Effector CD8-positive, alpha-beta T cell (primary cell): ENCODE data around the gene AGAP3.
A peak's percentile ranks its signal among the peaks of the same experiment; 100 is the strongest.
"Not testable (repeated sequence)": the region's sequence is repeated elsewhere in the genome, so short reads cannot be mapped to it uniquely, and the experiment has no call there.

Experiments used
- DNase-seq: peaks from one replicate; lab custom pipeline; 2025; lab: John Stamatoyannopoulos, UW
- total RNA-seq, 4 experiments: gene quantifications; one replicate each; lab custom pipeline; 2026; lab: John Stamatoyannopoulos, UW

AGAP3 gene
- total RNA-seq, result 27.5 to 73.2 (median 50.1) reads per million in 4 experiments

DNA sequence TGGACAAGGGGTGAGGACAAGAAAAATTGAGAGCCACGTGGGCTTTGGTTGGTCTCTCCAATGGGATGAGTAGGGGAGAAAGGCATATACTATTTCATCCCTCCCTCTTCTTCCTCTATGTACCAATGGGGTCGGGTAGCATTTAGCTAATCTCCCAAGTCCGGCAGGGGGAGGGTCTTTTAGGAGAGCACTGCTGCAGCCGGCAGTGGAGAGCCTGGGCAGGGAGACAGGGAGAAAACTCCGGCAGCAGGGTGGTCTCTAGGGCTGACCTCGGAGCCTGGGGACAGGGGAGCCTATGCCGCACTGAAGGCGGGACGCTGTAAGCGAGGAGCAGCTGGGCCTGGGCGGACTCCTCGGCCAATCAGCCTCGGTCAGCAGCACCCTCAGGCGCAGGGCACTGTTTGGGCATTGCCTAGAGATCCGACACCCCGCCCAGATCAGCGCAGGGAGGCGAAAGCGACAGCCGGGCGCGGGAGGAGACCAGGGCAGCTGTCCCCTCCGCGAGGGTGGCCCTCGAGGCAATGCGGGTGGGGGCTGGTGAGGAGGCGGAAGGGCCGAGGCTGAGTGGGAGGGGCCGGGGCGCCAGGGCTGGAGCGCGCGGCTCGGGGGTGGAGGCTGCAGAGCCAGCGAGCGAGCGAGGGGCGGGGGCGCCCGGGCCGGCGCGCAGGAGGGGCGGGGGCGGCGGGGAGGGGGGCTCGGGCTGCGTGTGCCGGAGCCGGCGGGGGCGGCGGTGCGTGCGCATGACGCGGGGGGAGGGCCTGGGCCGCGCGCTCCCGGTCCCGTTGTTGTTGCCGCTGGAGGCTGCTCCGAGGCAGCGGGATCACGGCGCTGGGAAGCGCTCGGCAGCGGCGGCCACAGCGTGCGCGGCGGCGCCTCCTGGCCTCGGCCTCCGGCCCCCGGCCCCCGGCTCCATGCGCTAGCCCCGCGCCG lies at the start of gene AGAP3:
Gene AGAP3, plus strand, starts transcription at position 785 of the 930 bp plus-strand sequence. CDS start 267 bp downstream, outside the sequence.
- peak; percentile 31 for DNase-seq

GRCh38 chr7:151038951-151039849 lies 47.1 kb upstream of the AGAP3 start:
- DNase-seq, result no peak

DNA sequence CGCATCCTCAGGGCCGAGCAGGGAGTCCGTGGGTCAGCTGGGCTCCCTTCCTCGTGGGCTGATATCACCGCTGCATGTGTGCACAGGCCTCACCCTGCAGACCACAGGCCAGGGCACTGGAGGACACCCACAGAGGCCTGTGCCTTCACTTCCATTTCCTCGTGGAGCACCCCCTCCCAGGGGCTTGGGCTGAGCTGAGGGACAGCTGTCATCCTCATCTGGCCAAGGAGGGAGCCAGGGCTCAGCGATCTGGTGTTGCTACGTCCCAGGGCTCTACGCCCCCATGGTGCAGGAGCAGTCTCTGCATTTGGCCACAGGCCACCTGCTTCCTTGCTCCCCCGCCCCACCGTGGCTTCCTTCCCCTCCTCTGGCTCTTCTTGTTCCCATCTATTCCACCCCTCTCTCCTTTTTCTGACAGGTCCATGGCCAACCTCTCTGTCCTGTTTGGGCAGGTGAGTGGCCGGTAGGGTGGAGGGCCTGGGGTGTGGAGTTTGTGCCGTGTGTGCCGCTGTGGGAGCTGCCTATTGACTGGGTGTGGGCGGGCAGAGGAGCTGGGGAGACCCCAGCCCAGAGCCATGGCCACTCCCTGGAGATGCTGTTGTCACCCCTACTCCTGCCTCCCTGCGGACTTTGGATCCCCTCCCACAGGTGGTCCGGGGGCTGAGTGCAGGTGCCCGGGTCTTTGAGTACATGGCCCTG lies 46.3 kb upstream of the AGAP3 start:
- no peak for DNase-seq

- no peak for DNase-seq
These were observed 45.5 kb upstream of the AGAP3 start for GRCh38 chr7:151040616-151041375.

- DNase-seq, result not testable (repeated sequence)
These were observed 42.8 kb upstream of the AGAP3 start for GRCh38 chr7:151043449-151043848.

DNA sequence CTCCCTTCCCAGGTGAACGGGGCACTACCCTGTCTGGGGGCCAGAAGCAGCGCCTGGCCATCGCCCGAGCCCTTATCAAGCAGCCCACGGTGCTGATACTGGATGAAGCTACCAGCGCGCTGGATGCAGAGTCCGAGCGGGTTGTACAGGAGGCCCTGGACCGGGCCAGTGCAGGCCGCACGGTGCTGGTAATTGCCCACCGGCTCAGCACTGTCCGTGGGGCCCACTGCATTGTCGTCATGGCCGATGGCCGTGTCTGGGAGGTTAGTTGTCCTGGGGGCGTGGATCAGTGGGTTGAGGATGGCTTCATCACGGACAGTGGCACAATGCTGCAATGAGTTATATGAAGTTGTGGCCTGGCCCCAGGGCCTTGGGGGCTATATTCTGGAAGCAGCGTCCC lies 42.3 kb upstream of the AGAP3 start:
- DNase-seq, result no peak

DNA sequence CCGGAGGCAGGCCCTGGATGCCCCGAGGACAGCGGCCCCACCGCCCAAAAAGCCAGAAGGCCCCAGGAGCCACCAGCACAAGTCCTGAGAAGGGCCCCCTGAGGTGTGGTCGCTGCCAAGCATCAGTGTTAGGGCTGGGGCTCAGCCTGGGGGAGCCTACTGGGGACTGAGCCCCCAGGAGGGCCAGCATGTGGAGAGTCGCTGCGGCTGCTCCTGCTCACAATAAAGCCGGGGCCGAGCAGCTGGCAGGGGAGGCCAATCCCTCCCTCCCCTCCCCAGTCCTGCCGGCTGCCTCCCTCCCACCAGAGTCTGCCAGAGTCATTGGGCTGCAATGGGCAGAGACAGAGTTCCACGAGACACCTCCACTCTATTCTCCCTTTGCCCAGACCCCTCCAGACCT lies 41.0 kb upstream of the AGAP3 start:
- DNase-seq, result no peak

- no peak for DNase-seq
These were observed 40.3 kb upstream of the AGAP3 start for GRCh38 chr7:151045967-151046366.

DNA sequence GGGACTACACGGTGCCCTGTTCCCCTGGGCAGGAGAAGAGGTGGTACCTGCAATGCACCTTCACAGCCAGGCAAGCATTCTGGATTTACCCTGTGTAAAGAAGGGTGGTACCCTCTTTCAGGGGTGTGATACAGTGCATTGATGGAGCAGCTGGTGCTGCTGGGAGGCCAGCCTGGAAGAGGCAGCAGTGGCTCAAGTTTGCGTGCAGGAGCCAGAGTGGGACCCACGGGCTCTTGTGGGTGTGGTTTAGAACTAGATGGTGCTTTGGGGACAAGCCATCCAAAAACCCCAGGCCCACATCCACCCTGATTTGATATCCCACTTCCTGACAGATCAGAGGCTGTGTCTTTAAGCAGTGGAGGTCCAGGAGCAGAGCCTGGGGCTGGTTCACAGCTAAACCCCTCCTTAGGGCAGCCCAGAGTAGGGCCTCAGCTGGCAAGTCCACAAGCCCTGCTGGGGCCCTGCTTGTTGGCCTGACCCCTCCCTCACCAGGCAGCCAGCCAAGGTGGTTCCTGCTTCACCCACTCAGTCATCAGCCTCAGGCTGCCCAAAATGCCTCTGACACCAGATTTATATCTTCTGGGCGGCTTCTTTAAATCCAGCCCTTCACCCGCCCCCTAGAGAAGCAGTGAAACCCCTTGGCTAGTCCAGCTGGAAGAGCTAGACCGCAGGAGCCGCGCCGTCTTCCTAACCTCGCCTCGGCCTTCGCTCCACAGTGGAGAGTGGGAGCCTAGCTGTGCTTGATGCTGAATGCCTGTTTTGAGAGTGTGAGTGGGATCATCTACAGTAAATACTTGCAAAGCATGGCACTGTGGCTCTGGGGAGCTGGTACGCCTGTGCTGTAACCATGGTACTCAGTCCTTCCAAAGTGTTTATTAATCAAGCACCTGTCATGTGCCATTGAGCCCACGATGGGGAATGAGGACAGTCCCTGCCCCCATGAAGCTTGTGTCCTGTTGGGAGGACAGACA lies 39.4 kb upstream of the AGAP3 start:
- no peak for DNase-seq

- no peak for DNase-seq
These were observed 38.1 kb upstream of the AGAP3 start, which contains the start of gene ASIC3 for GRCh38 chr7:151047976-151048815. ASIC3 (plus strand) TSS chr7:151048531; CDS start chr7:151048886, 355 bp downstream.

GRCh38 chr7:151048911-151049463 lies 37.3 kb upstream of the AGAP3 start:
- DNase-seq, result no peak

DNA sequence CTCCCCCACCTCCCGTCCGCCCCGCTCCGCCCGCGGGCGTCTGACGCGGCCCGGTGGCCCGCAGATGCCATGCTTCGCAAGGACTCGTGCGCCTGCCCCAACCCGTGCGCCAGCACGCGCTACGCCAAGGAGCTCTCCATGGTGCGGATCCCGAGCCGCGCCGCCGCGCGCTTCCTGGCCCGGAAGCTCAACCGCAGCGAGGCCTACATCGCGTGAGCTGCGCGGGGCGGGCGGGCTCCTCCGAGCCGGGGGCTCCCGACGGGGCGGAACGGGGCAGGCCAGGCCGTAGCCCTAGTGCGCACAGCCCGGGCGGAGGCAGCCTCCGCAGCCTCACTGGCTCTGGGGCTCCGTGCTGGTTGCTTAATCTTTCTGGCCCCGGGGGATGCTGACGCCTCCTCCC lies 35.2 kb upstream of the AGAP3 start:
- DNase-seq, result peak; percentile 42

- no peak for DNase-seq
These were observed 33.2 kb upstream of the AGAP3 start for GRCh38 chr7:151053096-151053495.

- no peak for DNase-seq
These were observed 32.5 kb upstream of the AGAP3 start for GRCh38 chr7:151053751-151054150.

- no peak for DNase-seq
These were observed 30.0 kb upstream of the AGAP3 start for GRCh38 chr7:151056283-151056665.

GRCh38 chr7:151056666-151057505 lies 29.4 kb upstream of the AGAP3 start:
- DNase-seq, result no peak

GRCh38 chr7:151057506-151057988 lies 28.7 kb upstream of the AGAP3 start, which contains the start of gene CDK5:
CDK5 (minus strand) TSS chr7:151057897; CDS start chr7:151057848, 49 bp downstream.
- no peak for DNase-seq
